CD4-positive, alpha-beta T cell treated with Interleukin-4 for 1 hour (primary cell): ENCODE results near the gene FAM217A.
"Not testable (repeated sequence)": the region's sequence is repeated elsewhere in the genome, so short reads cannot be mapped to it uniquely, and the experiment has no call there.

Source experiments
- DNase-seq, 2 donors: peaks; one replicate each; pipeline ENCODE4 v3.0.0-alpha.2; 2020 to 2022

FAM217A gene

GRCh38 chr6:4078691-4079471 is at the start of gene FAM217A:
FAM217A (minus strand) TSS chr6:4079137; CDS start chr6:4077414, 1,723 bp downstream.
- DNase-seq = no peak

GRCh38 chr6:4128072-4128471 is 49.1 kb upstream of the FAM217A start:
- DNase-seq = no peak

- DNase-seq = no peak
Observed at GRCh38 chr6:4125933-4126864, 47.3 kb upstream of the FAM217A start.

- no peak for DNase-seq
Observed at GRCh38 chr6:4125500-4125899, 46.6 kb upstream of the FAM217A start.

- DNase-seq = no peak
Observed at GRCh38 chr6:4124351-4124750, 45.4 kb upstream of the FAM217A start.

- DNase-seq = no peak
Observed at GRCh38 chr6:4115741-4116140, 36.8 kb upstream of the FAM217A start.

GRCh38 chr6:4114123-4114522 is 35.2 kb upstream of the FAM217A start:
- DNase-seq = no peak

- no peak for DNase-seq
Observed at GRCh38 chr6:4113649-4114048, 34.7 kb upstream of the FAM217A start.

- DNase-seq = no peak
Observed at GRCh38 chr6:4112366-4112765, 33.4 kb upstream of the FAM217A start.

- not testable (repeated sequence) for DNase-seq
Observed at GRCh38 chr6:4109363-4109815, 30.5 kb upstream of the FAM217A start.

GRCh38 chr6:4108561-4109093 is 29.7 kb upstream of the FAM217A start:
- DNase-seq = no peak

GRCh38 chr6:4107873-4108272 is 28.9 kb upstream of the FAM217A start:
- no peak for DNase-seq

GRCh38 chr6:4105980-4106536 is 27.1 kb upstream of the FAM217A start:
- no peak for DNase-seq

- DNase-seq = no peak
Observed at GRCh38 chr6:4103929-4104328, 25.0 kb upstream of the FAM217A start.

GRCh38 chr6:4102687-4103244 is 23.8 kb upstream of the FAM217A start:
- no peak for DNase-seq

- no peak for DNase-seq
Observed at GRCh38 chr6:4101298-4101697, 22.4 kb upstream of the FAM217A start.

GRCh38 chr6:4100655-4101054 is 21.7 kb upstream of the FAM217A start:
- no peak for DNase-seq

- DNase-seq = no peak
Observed at GRCh38 chr6:4093288-4093687, 14.4 kb upstream of the FAM217A start.

- DNase-seq = no peak
Observed at GRCh38 chr6:4091941-4092340, 13.0 kb upstream of the FAM217A start.

- DNase-seq = not testable (repeated sequence)
Observed at GRCh38 chr6:4090043-4090442, 11.1 kb upstream of the FAM217A start.

- no peak for DNase-seq
Observed at GRCh38 chr6:4088704-4089103, 9.8 kb upstream of the FAM217A start.

- no peak for DNase-seq
Observed at GRCh38 chr6:4085332-4085700, 6.4 kb upstream of the FAM217A start.
